ENCODE data around the gene MITD1. TPM values are rescaled to one million over a fixed set of nuclear protein-coding genes. Genes with fewer than 3 reads are reported as not detected.
A peak's percentile ranks its signal among the peaks of the same experiment; 100 is the strongest.

Gene MITD1
- total RNA-seq: 10 to 100 TPM; 20.8 to 39.6 (median 25.9) TPM

GRCh38 chr2:99180755-99181623 lies at the start of gene MITD1, which contains the start of gene MRPL30:
Gene MITD1, minus strand, starts transcription at chr2:99181058. Its CDS starts 77 bp downstream, at chr2:99180981.
Gene MRPL30, plus strand, starts transcription at chr2:99181184. Its CDS starts 5,020 bp downstream, at chr2:99186204.
- intact Hi-C loops (cut with DNase I): loop anchor here (10.0 kb wide), 1 partner anchor 154 kb away; the partner anchor contains the start of genes EIF5B and TXNDC9
- peak within 1 kb of the TSS in 2 of 3 donors; percentile 57 to 64 for H3K27ac ChIP-seq
- WGBS, 2 donors: 0 to 1% methylated on average over 37 to 38 of the region's 39 CpGs

GRCh38 chr2:99217929-99218501 lies 37.2 kb upstream of the MITD1 start:
- no peaks in the 10 kb centered on the region for H3K27me3 ChIP-seq
- WGBS, 2 donors: 79 to 89% methylated on average over 4 of the region's 4 CpGs
- no peak for DNase-seq
- no peak overlapping the region for H3K27ac ChIP-seq
- no peak overlapping the region for H3K4me3 ChIP-seq (replicated peaks in 1 of 3)
- intact Hi-C loops (cut with DNase I): no loop called here
- TF ChIP-seq CTCF (IDR thresholded peaks at IDR 0.05): no peak
- no peak for TF ChIP-seq POLR2A (IDR thresholded peaks at IDR 0.05)
- H3K9me3 ChIP-seq: no peaks in the 10 kb centered on the region
- no peaks in the 10 kb centered on the region for H3K36me3 ChIP-seq
- H3K4me1 ChIP-seq: no peaks in the 10 kb centered on the region

More at GRCh38 chr2:99180755-99181623, at the start of gene MITD1, which contains the start of gene MRPL30:
- peak in 1 of 6 experiments; percentile 14 for TF ChIP-seq CTCF (IDR thresholded peaks at IDR 0.05)
- TF ChIP-seq POLR2A (IDR thresholded peaks at IDR 0.05): peak; percentile 27 to 79
- peak; percentile 92 for DNase-seq
- H3K4me1 ChIP-seq: peaks cover 14 to 30% of the 10 kb centered on the region in 2 donors
- no peaks in the 10 kb centered on the region for H3K36me3 ChIP-seq
- no peaks in the 10 kb centered on the region for H3K27me3 ChIP-seq
- peak within 1 kb of the TSS; percentile 68 to 80 (median 80) for H3K4me3 ChIP-seq (replicated peaks in 1 of 3)
- H3K9me3 ChIP-seq: no peaks in the 10 kb centered on the region

- Histone ChIP-seq H3K9me3 (no peaks in the 10 kb centered on the region), H3K4me1 (no peaks in the 10 kb centered on the region), H3K4me3 (replicated peaks in 1 of 3) (no peak overlapping the region), H3K36me3 (no peaks in the 10 kb centered on the region), H3K27ac (no peak overlapping the region), H3K27me3 (no peaks in the 10 kb centered on the region)
- intact Hi-C loops (cut with DNase I): no loop called here
- WGBS, 2 donors: 93 to 99% methylated on average over 2 of the region's 2 CpGs
- TF ChIP-seq CTCF (IDR thresholded peaks at IDR 0.05) (no peak), POLR2A (IDR thresholded peaks at IDR 0.05) (no peak)
- DNase-seq: no peak
These were observed 35.2 kb upstream of the MITD1 start for GRCh38 chr2:99216096-99216495.

- no peak overlapping the region for H3K4me3 ChIP-seq (replicated peaks in 1 of 3)
- no peaks in the 10 kb centered on the region for H3K36me3 ChIP-seq
- DNase-seq: no peak
- intact Hi-C loops (cut with DNase I): no loop called here
- no peaks in the 10 kb centered on the region for H3K9me3 ChIP-seq
- H3K27me3 ChIP-seq: no peaks in the 10 kb centered on the region
- 81 to 88% methylated on average over 5 of the region's 5 CpGs for WGBS, 2 donors
- no peak for TF ChIP-seq CTCF (IDR thresholded peaks at IDR 0.05)
- TF ChIP-seq POLR2A (IDR thresholded peaks at IDR 0.05): no peak
- no peak overlapping the region for H3K27ac ChIP-seq
- no peaks in the 10 kb centered on the region for H3K4me1 ChIP-seq
These were observed 24.6 kb upstream of the MITD1 start for GRCh38 chr2:99205491-99205890.

Data from thyroid gland (tissue), 4 donors.